Right lobe of liver (tissue), 6 donors: ENCODE measurements around the gene PHKG2. TPM values are rescaled to one million over a fixed set of nuclear protein-coding genes. Genes with fewer than 3 reads are reported as not detected.

Experiments used
- ATAC-seq, 4 donors: fragments of 200-7000 bp; cut with Tn5 transposase; one replicate each; pipeline ENCODE4 v1.9.1; 2020; ENCODE audit warnings: mild to moderate bottlenecking in 4 of 4, moderate library complexity in 4 of 4
- DNase-seq, 3 donors: peaks; one replicate each; pipeline ENCODE4 v3.0.0-alpha.2; 2020
- H3K27ac ChIP-seq, 3 donors: fragments of 200-600 bp; one replicate each; pipeline ENCODE4 v1.8.0; 2022
- H3K27me3 ChIP-seq, 2 donors: fragments of 200-600 bp; one replicate each; pipeline ENCODE4 v1.8.0; 2022
- H3K36me3 ChIP-seq, 4 donors: fragments of 200-600 bp; sonication (generic) in 1 of 4; one replicate each; pipeline versions ENCODE4 v1.5.1 to v1.8.0; 2017 to 2022; ENCODE audit warnings: control low read depth in 1 of 4
- H3K4me1 ChIP-seq, 4 donors: fragments of 200-600 bp; sonication (generic) in 1 of 4; one replicate each; pipeline versions ENCODE4 v1.5.1 to v1.8.0; 2017 to 2022; ENCODE audit warnings: control low read depth in 1 of 4
- H3K4me3 ChIP-seq, 3 donors: fragments of 200-600 bp; one replicate each; pipeline ENCODE4 v1.8.0; 2022
- H3K9me3 ChIP-seq, 4 donors: fragments of 200-600 bp; sonication (generic) in 1 of 4; one replicate each; pipeline versions ENCODE4 v1.5.1 to v1.8.0; 2017 to 2022; ENCODE audit warnings: control low read depth in 1 of 4
- POLR2A ChIP-seq: fragments of 450-650 bp; IDR thresholded peaks from one replicate; pipeline ENCODE4 v1.6.1; 2017; ENCODE audit warnings: antibody characterized with exemption, mild to moderate bottlenecking
- WGBS: methylation state at CpG from one replicate; pipeline ENCODE4 v1.1.6; 2018; ENCODE audit warnings: low coverage, low lambda C conversion rate; ENCODE audit not compliant: insufficient coverage; ENCODE audit errors: missing lambda C conversion rate; 5-methylcytosine and 5-hydroxymethylcytosine counted together
- intact Hi-C, 2 donors: fragments of 100-400 bp; cut with DNase I; formaldehyde crosslinking; loops; one replicate each; pipeline versions ENCODE4 v1.11.2 to v1.14.1; 2022
- total RNA-seq, 6 experiments: library from RNA; depleted of rRNA in 2 of 6; stranded (reverse); fragments of >200 nt in 2 of 6; fragmentation: NEBNext Ultra II Directional in 3 of 6; extraction: Animal tissue kit (Norgen Biotek cat#: 25700) in 3 of 6; gene quantifications; one replicate each; pipeline versions ENCODE4 v1.1.0 to v1.2.4, GENCODE V29; 2016 to 2023
- TF ChIP-seq, protein P1 (sequence below), 4 donors: fragments of 200-600 bp in 3 of 4; fragments of 450-650 bp in 1 of 4; IDR thresholded peaks; one replicate each; pipeline versions ENCODE4 v1.5.1 to v1.8.0; 2016 to 2022; ENCODE audit warnings: antibody characterized with exemption in 4 of 4, mild to moderate bottlenecking in 2 of 4
- donor health status: DM: no; HTN: yes; CAD: no.
- donor health status: DM: no; HTN: no; CAD: no.
- donor health status: DM: no; HTN: no; CAD: no.
- donor health status: DM: no; HTN: yes; CAD: no.
- donor health status: DM: no; HTN: yes; CAD: no.

The PHKG2 gene
- total RNA-seq, 6 experiments from 2014 or later = 17.1 to 22.1 (median 18.4) TPM

DNA sequence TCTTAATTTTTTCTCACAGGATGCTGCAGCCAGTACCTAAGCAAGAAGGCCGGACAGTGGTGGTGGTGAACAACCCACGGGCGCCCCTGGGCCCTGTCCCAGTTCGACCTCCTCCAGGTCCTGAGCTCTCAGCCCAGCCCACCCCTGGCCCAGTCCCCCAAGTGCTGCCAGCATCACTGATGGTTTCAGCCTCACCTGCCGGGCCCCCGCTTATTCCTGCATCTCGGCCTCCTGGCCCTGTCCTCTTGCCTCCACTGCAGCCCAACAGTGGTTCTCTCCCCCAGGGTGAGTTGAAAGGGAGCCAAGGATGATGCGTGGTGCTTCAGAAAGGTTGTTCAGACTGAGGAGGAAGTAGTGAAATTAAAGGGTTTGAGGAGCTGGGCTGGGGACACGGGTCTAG is 27.5 kb upstream of the PHKG2 start:
- ATAC-seq = no peak
- H3K4me3 ChIP-seq = no peak overlapping the region
- H3K27ac ChIP-seq = no peak overlapping the region
- intact Hi-C loops = no loop called here
- DNase-seq = no peak
- WGBS = 89% methylated on average over 4 of the region's 9 CpGs
- no peaks in the 10 kb centered on the region for H3K9me3 ChIP-seq
- H3K27me3 ChIP-seq = no peaks in the 10 kb centered on the region
- peaks cover 22 to 89% (median 63%) of the 10 kb centered on the region in 4 donors for H3K36me3 ChIP-seq
- peaks cover 0 to 9% (median 0%) of the 10 kb centered on the region in 4 donors for H3K4me1 ChIP-seq
- TF ChIP-seq, protein P1, sequence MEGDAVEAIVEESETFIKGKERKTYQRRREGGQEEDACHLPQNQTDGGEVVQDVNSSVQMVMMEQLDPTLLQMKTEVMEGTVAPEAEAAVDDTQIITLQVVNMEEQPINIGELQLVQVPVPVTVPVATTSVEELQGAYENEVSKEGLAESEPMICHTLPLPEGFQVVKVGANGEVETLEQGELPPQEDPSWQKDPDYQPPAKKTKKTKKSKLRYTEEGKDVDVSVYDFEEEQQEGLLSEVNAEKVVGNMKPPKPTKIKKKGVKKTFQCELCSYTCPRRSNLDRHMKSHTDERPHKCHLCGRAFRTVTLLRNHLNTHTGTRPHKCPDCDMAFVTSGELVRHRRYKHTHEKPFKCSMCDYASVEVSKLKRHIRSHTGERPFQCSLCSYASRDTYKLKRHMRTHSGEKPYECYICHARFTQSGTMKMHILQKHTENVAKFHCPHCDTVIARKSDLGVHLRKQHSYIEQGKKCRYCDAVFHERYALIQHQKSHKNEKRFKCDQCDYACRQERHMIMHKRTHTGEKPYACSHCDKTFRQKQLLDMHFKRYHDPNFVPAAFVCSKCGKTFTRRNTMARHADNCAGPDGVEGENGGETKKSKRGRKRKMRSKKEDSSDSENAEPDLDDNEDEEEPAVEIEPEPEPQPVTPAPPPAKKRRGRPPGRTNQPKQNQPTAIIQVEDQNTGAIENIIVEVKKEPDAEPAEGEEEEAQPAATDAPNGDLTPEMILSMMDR (IDR thresholded peaks at IDR 0.05) = no peak
- no peak for TF ChIP-seq POLR2A

DNA sequence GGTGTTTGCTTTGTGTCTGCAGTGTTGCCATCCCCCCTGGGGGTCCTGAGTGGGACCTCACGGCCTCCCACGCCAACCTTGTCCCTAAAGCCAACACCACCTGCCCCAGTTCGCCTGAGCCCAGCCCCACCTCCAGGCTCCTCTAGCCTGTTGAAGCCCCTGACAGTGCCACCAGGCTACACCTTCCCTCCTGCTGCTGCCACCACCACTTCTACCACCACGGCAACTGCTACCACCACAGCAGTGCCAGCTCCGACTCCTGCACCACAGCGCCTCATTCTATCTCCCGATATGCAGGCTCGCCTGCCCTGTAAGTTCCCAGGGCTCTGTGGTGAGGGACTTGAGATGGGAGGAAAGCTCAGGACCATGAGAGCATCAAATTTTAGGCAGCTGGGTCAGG is 27.1 kb upstream of the PHKG2 start:
- no peak overlapping the region for H3K27ac ChIP-seq
- no peaks in the 10 kb centered on the region for H3K27me3 ChIP-seq
- intact Hi-C loops = no loop called here
- ATAC-seq (no peak), DNase-seq (no peak)
- no peaks in the 10 kb centered on the region for H3K9me3 ChIP-seq
- WGBS = no CpG with 5 or more reads among the region's 8 CpGs
- peaks cover 22 to 84% (median 61%) of the 10 kb centered on the region in 4 donors for H3K36me3 ChIP-seq
- H3K4me3 ChIP-seq = no peak overlapping the region
- no peak for TF ChIP-seq POLR2A
- TF ChIP-seq, protein P1 (IDR thresholded peaks at IDR 0.05) = no peak
- H3K4me1 ChIP-seq = peaks cover 0 to 6% (median 0%) of the 10 kb centered on the region in 4 donors

DNA sequence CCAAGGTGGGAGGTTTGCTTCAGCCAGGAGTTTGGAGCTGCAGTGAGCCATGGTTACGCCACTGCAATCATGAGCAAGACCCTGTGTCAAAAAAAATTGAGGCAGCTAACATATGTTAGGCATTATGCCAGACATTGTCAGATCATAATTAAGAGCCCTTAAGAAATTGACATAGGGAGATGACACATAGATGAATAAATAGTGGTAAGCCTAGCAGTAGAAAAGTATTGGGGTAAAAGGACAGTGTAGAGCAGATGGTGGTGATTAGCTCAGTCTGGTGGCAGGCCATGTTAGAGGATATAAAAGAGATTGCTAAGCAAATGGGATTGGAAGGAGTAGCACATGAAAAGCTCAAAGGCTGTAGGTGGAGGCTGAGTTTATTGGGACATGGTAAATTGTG is 26.6 kb upstream of the PHKG2 start:
- DNase-seq (no peak), ATAC-seq (no peak)
- Histone ChIP-seq H3K27me3 (no peaks in the 10 kb centered on the region), H3K4me3 (no peak overlapping the region), H3K27ac (no peak overlapping the region), H3K9me3 (no peaks in the 10 kb centered on the region), H3K4me1 (peaks cover 0 to 6% (median 0%) of the 10 kb centered on the region in 4 donors), H3K36me3 (peaks cover 22 to 80% (median 59%) of the 10 kb centered on the region in 4 donors)
- intact Hi-C loops = no loop called here
- TF ChIP-seq, protein P1 (IDR thresholded peaks at IDR 0.05) = no peak
- TF ChIP-seq POLR2A = no peak
- WGBS = 80% methylated on average over 1 of the region's 1 CpG

DNA sequence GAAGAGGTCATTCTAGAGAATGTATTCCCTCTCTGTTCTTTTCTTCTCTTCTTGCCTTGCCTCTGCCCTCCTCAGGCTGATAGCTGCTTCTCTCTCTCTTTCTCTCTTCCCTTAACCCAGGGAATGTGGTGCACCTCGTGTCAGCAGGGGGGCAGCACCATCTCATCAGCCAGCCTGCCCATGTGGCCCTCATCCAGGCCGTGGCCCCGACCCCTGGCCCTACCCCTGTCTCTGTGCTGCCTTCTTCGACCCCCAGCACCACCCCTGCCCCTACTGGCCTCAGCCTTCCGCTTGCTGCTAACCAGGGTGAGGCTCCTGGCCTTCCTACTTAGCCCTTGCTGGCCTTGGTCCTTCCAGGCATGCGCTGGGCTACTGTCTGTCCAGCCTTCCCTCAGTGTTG is 25.8 kb upstream of the PHKG2 start:
- no peak for DNase-seq
- ATAC-seq = peak in 2 of 4 donors; percentile 5 to 15
- TF ChIP-seq, protein P1 (IDR thresholded peaks at IDR 0.05) = peak in 1 of 4 donors; percentile 26
- no peak for TF ChIP-seq POLR2A
- Histone ChIP-seq H3K4me3 (no peak overlapping the region), H3K36me3 (peaks cover 22 to 71% (median 55%) of the 10 kb centered on the region in 4 donors), H3K4me1 (peaks cover 0 to 6% (median 0%) of the 10 kb centered on the region in 4 donors), H3K9me3 (no peaks in the 10 kb centered on the region), H3K27me3 (no peaks in the 10 kb centered on the region), H3K27ac (no peak overlapping the region)
- 56% methylated on average over 4 of the region's 6 CpGs for WGBS
- intact Hi-C loops = no loop called here

DNA sequence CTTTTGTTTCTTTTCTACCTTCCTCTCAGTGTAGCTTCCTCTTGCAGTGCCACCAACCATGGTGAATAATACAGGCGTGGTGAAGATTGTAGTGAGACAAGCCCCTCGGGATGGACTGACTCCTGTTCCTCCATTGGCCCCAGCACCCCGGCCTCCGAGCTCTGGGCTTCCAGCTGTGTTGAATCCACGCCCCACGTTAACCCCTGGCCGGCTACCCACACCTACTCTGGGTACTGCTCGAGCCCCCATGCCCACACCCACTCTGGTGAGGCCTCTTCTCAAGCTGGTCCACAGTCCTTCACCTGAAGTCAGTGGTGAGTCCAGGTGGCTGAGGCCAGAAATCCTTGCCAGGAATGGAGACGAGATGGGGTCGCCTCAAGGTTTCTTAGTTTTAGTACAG is 25.3 kb upstream of the PHKG2 start:
- H3K27ac ChIP-seq = no peak overlapping the region
- TF ChIP-seq POLR2A = no peak
- TF ChIP-seq, protein P1 (IDR thresholded peaks at IDR 0.05) = no peak
- H3K4me3 ChIP-seq = no peak overlapping the region
- no peak for DNase-seq
- H3K27me3 ChIP-seq = no peaks in the 10 kb centered on the region
- H3K4me1 ChIP-seq = peaks cover 0 to 10% (median 0%) of the 10 kb centered on the region in 4 donors
- 88% methylated on average over 5 of the region's 10 CpGs for WGBS
- intact Hi-C loops = no loop called here
- peaks cover 22 to 67% (median 52%) of the 10 kb centered on the region in 4 donors for H3K36me3 ChIP-seq
- no peak for ATAC-seq
- H3K9me3 ChIP-seq = no peaks in the 10 kb centered on the region
